ENCODE data around the gene FLVCR2. TPM values are rescaled to one million over a fixed set of nuclear protein-coding genes. Genes with fewer than 3 reads are reported as not detected.

The FLVCR2 gene
- polyA plus RNA-seq, 1 experiment, result 0.70 TPM

- CTCF ChIA-PET, result interaction anchor here (0.6 to 1.1 kb wide), 4 partner anchors 18 to 1684 kb away, joined by 3 to 4 read pairs (median 3); partner anchors contain the start of gene PTGR2
- Histone ChIP-seq H3K36me3 (ENCODE audit: control insufficient read depth, insufficient read depth, low read length) (no peaks in the 10 kb centered on the region), H3K27me3 (ENCODE audit: control insufficient read depth, insufficient read depth, low read length) (no peaks in the 10 kb centered on the region), H3K4me3 (ENCODE audit: low read depth, low read length) (no peak overlapping the region)
- no peak for TF ChIP-seq CTCF (IDR thresholded peaks at IDR 0.05; ENCODE audit: insufficient read depth, low read depth, low read length)
- DNase-seq (ENCODE audit: low read depth), result no peak
- POLR2A ChIA-PET, result no interaction called here
Measured at GRCh38 chr14:75535164-75535898, 43.1 kb upstream of the FLVCR2 start.

GRCh38 chr14:75537071-75537470 lies 41.3 kb upstream of the FLVCR2 start:
- H3K4me3 ChIP-seq (ENCODE audit: low read depth, low read length), result no peak overlapping the region
- POLR2A ChIA-PET, result no interaction called here
- TF ChIP-seq CTCF (IDR thresholded peaks at IDR 0.05; ENCODE audit: insufficient read depth, low read depth, low read length), result no peak
- no peaks in the 10 kb centered on the region for H3K27me3 ChIP-seq (ENCODE audit: control insufficient read depth, insufficient read depth, low read length)
- CTCF ChIA-PET, result no interaction called here
- DNase-seq (ENCODE audit: low read depth), result no peak
- H3K36me3 ChIP-seq (ENCODE audit: control insufficient read depth, insufficient read depth, low read length), result no peaks in the 10 kb centered on the region

- no peaks in the 10 kb centered on the region for H3K27me3 ChIP-seq (ENCODE audit: control insufficient read depth, insufficient read depth, low read length)
- H3K36me3 ChIP-seq (ENCODE audit: control insufficient read depth, insufficient read depth, low read length), result no peaks in the 10 kb centered on the region
- POLR2A ChIA-PET, result no interaction called here
- no peak overlapping the region for H3K4me3 ChIP-seq (ENCODE audit: low read depth, low read length)
- no peak for DNase-seq (ENCODE audit: low read depth)
- CTCF ChIA-PET, result interaction anchor here (1.2 to 1.5 kb wide), 4 partner anchors 9 to 115 kb away, joined by 3 to 4 read pairs (median 4); no protein-coding TSS in a partner anchor
- no peak for TF ChIP-seq CTCF (IDR thresholded peaks at IDR 0.05; ENCODE audit: insufficient read depth, low read depth, low read length)
Measured at GRCh38 chr14:75539162-75539560, 39.3 kb upstream of the FLVCR2 start.

DNA sequence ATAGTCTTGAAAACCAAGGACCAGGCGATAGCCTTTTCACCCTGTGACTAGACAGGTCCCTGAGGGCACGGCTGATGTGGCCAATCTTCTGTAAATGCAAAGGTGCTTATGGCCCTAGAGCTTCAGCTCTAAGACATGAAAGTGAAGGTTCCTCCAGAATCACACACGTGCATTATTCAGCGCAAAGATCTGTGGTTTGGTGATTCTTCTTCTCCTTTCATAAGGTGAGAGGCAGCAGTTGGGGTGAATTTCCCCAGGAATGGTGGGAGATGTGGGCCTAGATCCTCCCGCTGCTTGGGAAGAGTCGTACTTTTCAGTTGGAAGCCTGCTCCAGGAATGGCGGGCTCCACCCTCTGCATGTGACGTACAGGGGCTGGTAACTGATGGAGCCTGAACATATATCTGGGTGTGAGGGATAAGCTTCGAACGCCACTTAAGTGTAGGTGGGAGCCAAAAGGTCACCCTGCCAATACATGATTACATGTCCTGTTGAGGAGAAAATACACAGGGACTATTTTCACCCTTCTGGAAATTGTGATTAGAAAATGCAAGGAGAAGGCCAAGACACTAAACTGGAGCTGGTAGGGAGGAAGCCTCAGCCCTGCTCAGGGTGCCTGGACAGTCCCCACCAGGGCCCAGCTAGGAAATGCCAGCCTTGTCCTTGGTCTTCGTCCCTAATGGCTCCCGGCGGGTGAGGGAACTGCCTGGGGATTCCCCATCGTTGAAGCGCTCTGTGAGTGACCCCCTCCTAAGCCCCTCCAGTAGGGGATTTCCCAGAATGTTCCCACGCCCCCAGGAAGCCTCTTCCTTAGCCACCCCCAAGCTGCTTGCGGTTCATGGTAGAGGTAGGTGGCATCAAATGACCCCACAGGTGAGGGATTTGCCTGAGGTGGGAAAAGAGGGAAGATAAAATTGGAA lies 38.6 kb upstream of the FLVCR2 start:
- CTCF ChIA-PET, result interaction anchor here (1.2 to 1.5 kb wide), 4 partner anchors 9 to 114 kb away, joined by 3 to 4 read pairs (median 4); no protein-coding TSS in a partner anchor

More for the DNA sequence above, 38.6 kb upstream of the FLVCR2 start:
- Histone ChIP-seq H3K36me3 (ENCODE audit: control insufficient read depth, insufficient read depth, low read length) (no peaks in the 10 kb centered on the region), H3K27me3 (ENCODE audit: control insufficient read depth, insufficient read depth, low read length) (no peaks in the 10 kb centered on the region), H3K4me3 (ENCODE audit: low read depth, low read length) (no peak overlapping the region)
- no peak for TF ChIP-seq CTCF (IDR thresholded peaks at IDR 0.05; ENCODE audit: insufficient read depth, low read depth, low read length)
- POLR2A ChIA-PET, result no interaction called here
- DNase-seq (ENCODE audit: low read depth), result no peak
